ENCODE results near the gene LDB3.

Gene LDB3

DNA sequence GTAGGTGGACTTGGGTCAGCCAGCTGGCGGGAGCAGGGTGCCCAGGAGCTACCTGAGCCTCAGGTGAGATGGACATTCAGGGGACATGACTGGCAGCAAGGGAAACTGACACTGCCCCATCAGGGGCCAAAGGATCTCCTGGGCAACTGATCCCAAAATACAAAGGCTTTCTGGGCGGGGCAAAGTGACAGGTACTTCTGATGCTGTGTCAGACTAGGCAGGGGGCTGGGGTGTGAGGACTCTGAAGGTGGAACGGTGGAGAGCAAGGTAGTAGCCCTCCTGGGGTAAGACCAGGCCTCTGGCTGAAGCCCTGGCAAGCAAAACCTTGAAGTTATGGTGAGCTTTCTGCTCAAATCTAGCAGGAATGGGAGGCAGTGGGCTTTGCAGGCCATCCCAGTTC, 9.6 kb upstream of the LDB3 start:
- no peaks in the 10 kb centered on the region for H3K36me3 ChIP-seq (ENCODE audit: insufficient read depth, low read length)
- TF ChIP-seq, protein P1, sequence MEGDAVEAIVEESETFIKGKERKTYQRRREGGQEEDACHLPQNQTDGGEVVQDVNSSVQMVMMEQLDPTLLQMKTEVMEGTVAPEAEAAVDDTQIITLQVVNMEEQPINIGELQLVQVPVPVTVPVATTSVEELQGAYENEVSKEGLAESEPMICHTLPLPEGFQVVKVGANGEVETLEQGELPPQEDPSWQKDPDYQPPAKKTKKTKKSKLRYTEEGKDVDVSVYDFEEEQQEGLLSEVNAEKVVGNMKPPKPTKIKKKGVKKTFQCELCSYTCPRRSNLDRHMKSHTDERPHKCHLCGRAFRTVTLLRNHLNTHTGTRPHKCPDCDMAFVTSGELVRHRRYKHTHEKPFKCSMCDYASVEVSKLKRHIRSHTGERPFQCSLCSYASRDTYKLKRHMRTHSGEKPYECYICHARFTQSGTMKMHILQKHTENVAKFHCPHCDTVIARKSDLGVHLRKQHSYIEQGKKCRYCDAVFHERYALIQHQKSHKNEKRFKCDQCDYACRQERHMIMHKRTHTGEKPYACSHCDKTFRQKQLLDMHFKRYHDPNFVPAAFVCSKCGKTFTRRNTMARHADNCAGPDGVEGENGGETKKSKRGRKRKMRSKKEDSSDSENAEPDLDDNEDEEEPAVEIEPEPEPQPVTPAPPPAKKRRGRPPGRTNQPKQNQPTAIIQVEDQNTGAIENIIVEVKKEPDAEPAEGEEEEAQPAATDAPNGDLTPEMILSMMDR (IDR thresholded peaks at IDR 0.05; ENCODE audit: borderline replicate concordance, extremely low read depth, low read length, poor library complexity, severe bottlenecking) = no peak
- DNase-seq (no peak), ATAC-seq (ENCODE audit: insufficient read depth, low read depth) (no peak)
- H3K79me2 ChIP-seq (ENCODE audit: insufficient read depth, low read length) = no peaks in the 10 kb centered on the region
- peaks cover 4% of the 10 kb centered on the region for H3K27me3 ChIP-seq (ENCODE audit: insufficient read depth, low read length, poor library complexity)
- no peaks in the 10 kb centered on the region for H3K4me1 ChIP-seq (ENCODE audit: insufficient read depth, low read length)
- no peak overlapping the region for H3K27ac ChIP-seq (ENCODE audit: low read length)
- no peak overlapping the region for H2AFZ ChIP-seq (ENCODE audit: low read depth, low read length)
- no peaks in the 10 kb centered on the region for H3K9me3 ChIP-seq (ENCODE audit: insufficient read depth, low read length, severe bottlenecking)
- no peak overlapping the region for H3K4me3 ChIP-seq (ENCODE audit: low read depth in 1 of 2, low read length in 2 of 2)
- no peak overlapping the region for H3K4me2 ChIP-seq (ENCODE audit: insufficient read depth, low read length)
- no peaks in the 10 kb centered on the region for H4K20me1 ChIP-seq (ENCODE audit: insufficient read depth, low read length)
- H3K9ac ChIP-seq (ENCODE audit: low read depth, low read length) = no peak overlapping the region

DNA sequence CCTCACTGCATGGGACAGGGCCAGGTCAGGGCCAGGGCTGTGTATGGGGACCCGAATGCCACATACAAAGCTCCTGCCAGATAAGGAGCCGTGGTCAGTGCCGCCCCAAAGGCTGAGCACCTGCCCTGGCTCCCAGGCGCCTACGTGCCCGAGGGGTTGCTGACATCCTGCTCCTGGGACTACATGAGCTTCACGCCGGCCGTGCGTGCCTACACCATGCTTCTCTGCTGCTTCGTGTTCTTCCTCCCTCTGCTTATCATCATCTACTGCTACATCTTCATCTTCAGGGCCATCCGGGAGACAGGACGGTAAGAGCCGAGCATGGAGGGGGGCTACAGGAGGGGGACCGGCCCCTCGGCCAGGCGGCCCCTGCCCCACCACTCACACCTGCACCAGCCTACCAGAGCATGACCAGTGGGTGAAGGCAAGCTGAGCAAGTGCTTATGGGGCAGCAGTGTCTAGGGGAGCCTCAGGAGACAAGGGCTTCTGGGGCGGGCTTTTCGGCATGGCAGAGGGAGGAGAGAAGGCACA, 9.1 kb upstream of the LDB3 start:
- no peak overlapping the region for H2AFZ ChIP-seq (ENCODE audit: low read depth, low read length)
- no peak overlapping the region for H3K27ac ChIP-seq (ENCODE audit: low read length)
- H3K27me3 ChIP-seq (ENCODE audit: insufficient read depth, low read length, poor library complexity) = peaks cover under 1% of the 10 kb centered on the region
- H3K9ac ChIP-seq (ENCODE audit: low read depth, low read length) = no peak overlapping the region
- TF ChIP-seq EZH2 (IDR thresholded peaks at IDR 0.05; ENCODE audit: borderline replicate concordance, low read depth, low read length, severe bottlenecking) = no peak
- TF ChIP-seq, protein P1 (IDR thresholded peaks at IDR 0.05; ENCODE audit: borderline replicate concordance, extremely low read depth, low read length, poor library complexity, severe bottlenecking) = no peak
- H3K9me3 ChIP-seq (ENCODE audit: insufficient read depth, low read length, severe bottlenecking) = no peaks in the 10 kb centered on the region
- no peaks in the 10 kb centered on the region for H3K36me3 ChIP-seq (ENCODE audit: insufficient read depth, low read length)
- no peak for DNase-seq
- ATAC-seq (ENCODE audit: insufficient read depth, low read depth) = no peak
- H3K4me1 ChIP-seq (ENCODE audit: insufficient read depth, low read length) = no peaks in the 10 kb centered on the region
- no peak overlapping the region for H3K4me2 ChIP-seq (ENCODE audit: insufficient read depth, low read length)
- H3K79me2 ChIP-seq (ENCODE audit: insufficient read depth, low read length) = no peaks in the 10 kb centered on the region
- no peak overlapping the region for H3K4me3 ChIP-seq (ENCODE audit: low read depth in 1 of 2, low read length in 2 of 2)
- no peaks in the 10 kb centered on the region; the same call in 1 of the 2 replicates for H4K20me1 ChIP-seq (ENCODE audit: insufficient read depth, low read length)

DNA sequence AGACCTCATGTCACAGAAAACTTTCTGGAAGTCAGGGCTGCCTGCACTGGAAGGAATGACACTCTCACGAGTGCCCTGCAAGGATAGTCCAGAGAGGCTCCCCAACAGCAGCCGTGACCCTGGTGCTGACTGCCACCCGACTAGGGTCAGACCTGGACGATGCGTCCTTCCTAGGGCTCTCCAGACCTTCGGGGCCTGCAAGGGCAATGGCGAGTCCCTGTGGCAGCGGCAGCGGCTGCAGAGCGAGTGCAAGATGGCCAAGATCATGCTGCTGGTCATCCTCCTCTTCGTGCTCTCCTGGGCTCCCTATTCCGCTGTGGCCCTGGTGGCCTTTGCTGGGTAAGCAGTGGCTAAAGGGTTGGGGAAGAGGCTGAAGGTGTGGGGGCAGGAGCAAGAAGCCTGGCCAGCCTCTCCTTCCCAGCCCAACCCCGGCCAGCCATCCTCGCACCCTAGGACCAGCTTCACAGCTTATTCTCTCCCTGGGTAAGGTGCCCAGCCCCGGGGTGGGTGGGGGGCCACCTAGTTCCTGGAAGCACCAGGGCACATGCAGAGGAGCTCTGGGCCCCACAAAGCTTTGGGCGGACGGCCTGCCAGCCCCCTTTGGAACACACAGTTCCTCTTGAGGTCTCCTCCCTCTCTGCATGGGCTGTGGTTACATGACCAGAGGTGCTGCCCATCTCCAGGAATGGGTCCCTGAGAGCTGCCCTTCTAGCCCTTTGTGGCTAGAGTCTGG, 8.4 kb upstream of the LDB3 start:
- no peak for ATAC-seq (ENCODE audit: insufficient read depth, low read depth)
- Histone ChIP-seq H3K27ac (ENCODE audit: low read length) (no peak overlapping the region), H3K79me2 (ENCODE audit: insufficient read depth, low read length) (no peaks in the 10 kb centered on the region), H3K9me3 (ENCODE audit: insufficient read depth, low read length, severe bottlenecking) (no peaks in the 10 kb centered on the region), H4K20me1 (ENCODE audit: insufficient read depth, low read length) (no peaks in the 10 kb centered on the region; the same call in 1 of the 2 replicates), H3K4me1 (ENCODE audit: insufficient read depth, low read length) (no peaks in the 10 kb centered on the region), H3K36me3 (ENCODE audit: insufficient read depth, low read length) (no peaks in the 10 kb centered on the region), H3K4me2 (ENCODE audit: insufficient read depth, low read length) (no peak overlapping the region), H3K27me3 (ENCODE audit: insufficient read depth, low read length, poor library complexity) (no peaks in the 10 kb centered on the region), H2AFZ (ENCODE audit: low read depth, low read length) (no peak overlapping the region), H3K9ac (ENCODE audit: low read depth, low read length) (no peak overlapping the region), H3K4me3 (ENCODE audit: low read depth in 1 of 2, low read length in 2 of 2) (no peak overlapping the region)
- TF ChIP-seq EZH2 (IDR thresholded peaks at IDR 0.05; ENCODE audit: borderline replicate concordance, low read depth, low read length, severe bottlenecking) = no peak
- TF ChIP-seq, protein P1 (IDR thresholded peaks at IDR 0.05; ENCODE audit: borderline replicate concordance, extremely low read depth, low read length, poor library complexity, severe bottlenecking) = no peak
- DNase-seq = no peak
